ENCODE measurements around the gene PUSL1. TPM values are rescaled to one million over a fixed set of nuclear protein-coding genes. Genes with fewer than 3 reads are reported as not detected.

PUSL1 gene
- total and polyA plus RNA-seq, 2 donors (not counting 3 experiments of a cell fraction or from before 2014, with no cell fraction given) = 18.8 to 27.3 TPM

DNA sequence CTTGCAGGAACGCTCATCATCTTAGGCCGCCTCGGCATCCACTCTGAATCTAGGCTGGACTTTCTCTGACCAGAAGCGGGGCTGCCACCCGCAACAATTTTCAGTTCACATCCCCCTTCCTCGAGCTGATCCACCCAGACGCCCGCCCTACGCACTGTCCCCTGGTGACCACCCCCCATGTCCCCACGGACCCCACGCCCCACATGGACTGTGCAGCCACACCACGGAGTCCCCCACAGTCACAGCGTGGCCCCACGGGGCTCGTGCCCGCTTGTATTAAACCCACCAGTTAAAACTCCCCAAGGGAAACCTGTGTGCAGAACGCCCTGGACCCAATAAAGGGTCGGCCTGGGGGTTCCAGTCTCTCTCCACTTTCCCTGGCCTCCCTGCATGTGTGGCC, 48.9 kb upstream of the PUSL1 start:
- dilution Hi-C loops (cut with MboI; ENCODE audit: extremely low pct_ligation_motif_present, low sequenced_read_pairs) (no loop called here), intact Hi-C loops (cut with micrococcal nuclease) (no loop called here)
- no peak for DNase-seq (ENCODE audit: low read depth, low spot score)
- no peak overlapping the region for H3K4me3 ChIP-seq (replicated peaks in 1 of 3; ENCODE audit: insufficient read depth in 1 of 3, low read depth in 1 of 3, low read length in 3 of 3)
- peaks cover 19% of the 10 kb centered on the region for H3K4me1 ChIP-seq (ENCODE audit: control insufficient read depth, extremely low read depth, insufficient read depth, low read length)
- no peak overlapping the region for H3K4me2 ChIP-seq (ENCODE audit: insufficient read depth, low read length)
- CTCF ChIA-PET = no interaction called here
- no peaks in the 10 kb centered on the region for H3K27me3 ChIP-seq (ENCODE audit: control insufficient read depth in 2 of 2, insufficient read depth in 2 of 2, low read length in 2 of 2)
- no peak overlapping the region for H3K27ac ChIP-seq (ENCODE audit: insufficient read depth, low read depth, low read length)
- H3K9me1 ChIP-seq (replicated peaks; ENCODE audit: control insufficient read depth, extremely low read depth, insufficient read depth, low read length) = no peaks in the 10 kb centered on the region
- no peak overlapping the region for H2AFZ ChIP-seq (ENCODE audit: low read depth, low read length)
- no TSS peak for BruUV-seq (replicated peaks)
- no peak overlapping the region for H3K9ac ChIP-seq (replicated peaks; ENCODE audit: extremely low read depth, insufficient read depth, low read length)
- no peaks in the 10 kb centered on the region for H3K9me3 ChIP-seq (replicated peaks; ENCODE audit: control insufficient read depth, insufficient read depth, low read length)
- TF ChIP-seq POLR2AphosphoS5 (IDR thresholded peaks at IDR 0.05; ENCODE audit: insufficient read depth, low read depth, low read length) (no peak), EZH2 (IDR thresholded peaks at IDR 0.05; ENCODE audit: borderline replicate concordance, low read depth, low read length, severe bottlenecking) (no peak), MYC (IDR thresholded peaks at IDR 0.05; ENCODE audit: low read depth, low read length) (no peak), POLR2A (IDR thresholded peaks at IDR 0.05; ENCODE audit: low read depth, low read length) (no peak), GATA2 (IDR thresholded peaks at IDR 0.05; ENCODE audit: insufficient read depth, insufficient read length, low read depth, low read length) (no peak), MAX (IDR thresholded peaks at IDR 0.05; ENCODE audit: insufficient read depth, insufficient read length) (no peak), JUN (IDR thresholded peaks at IDR 0.05; ENCODE audit: borderline replicate concordance, insufficient read depth, insufficient read length, low read depth) (no peak), FOS (IDR thresholded peaks at IDR 0.05; ENCODE audit: borderline replicate concordance, insufficient read depth, low read length) (no peak), CTCF (IDR thresholded peaks at IDR 0.05; ENCODE audit: extremely low read depth in 1 of 2, insufficient read depth in 1 of 2, low read depth in 1 of 2, low read length in 2 of 2) (no peak)
- H4K20me1 ChIP-seq (replicated peaks; ENCODE audit: control insufficient read depth, extremely low read depth, insufficient read depth, low read length) = no peaks in the 10 kb centered on the region
- H3K36me3 ChIP-seq (ENCODE audit: control insufficient read depth in 2 of 2, extremely low read depth in 1 of 2, insufficient read depth in 2 of 2, low read length in 2 of 2) = peaks cover 9 to 33% of the 10 kb centered on the region in 2 experiments
- no peak for FAIRE-seq
- POLR2A ChIA-PET = no interaction called here
- H3K79me2 ChIP-seq (ENCODE audit: control insufficient read depth, insufficient read depth, low read length) = peaks cover 14% of the 10 kb centered on the region
